Neural cell (in vitro differentiated cells): Measurements from ENCODE around the gene UBE3B.

Experiments
- CTCF ChIP-seq: fragments of 450-650 bp; IDR thresholded peaks from 2 replicates; pipeline ENCODE4 v1.5.1; 2014; ENCODE audit warnings: antibody characterized with exemption, mild to moderate bottlenecking, moderate library complexity; ENCODE audit not compliant: poor library complexity, severe bottlenecking
- EP300 ChIP-seq: fragments of 450-650 bp; conservative IDR thresholded peaks from 2 replicates; pipeline ENCODE4 v1.6.1; 2014; ENCODE audit warnings: antibody characterized with exemption, mild to moderate bottlenecking, moderate library complexity; ENCODE audit not compliant: poor library complexity, severe bottlenecking
- EZH2 ChIP-seq: fragments of 200-600, 300-800 bp; shearing (Covaris generic), sonication (generic); IDR thresholded peaks from 2 replicates; pipeline ENCODE4 v1.6.1; 2014; ENCODE audit warnings: antibody characterized with exemption, low read length, borderline replicate concordance, mild to moderate bottlenecking; ENCODE audit not compliant: insufficient read depth, poor library complexity, severe bottlenecking
- POLR2AphosphoS5 ChIP-seq: IDR thresholded peaks from 2 replicates; pipeline ENCODE4 v1.6.1; 2012
- TAF1 ChIP-seq: IDR thresholded peaks from 2 replicates; pipeline ENCODE4 v1.6.1; 2012; ENCODE audit warnings: low read depth
- TF ChIP-seq, protein P1 (sequence below): IDR thresholded peaks from 2 replicates; pipeline ENCODE4 v1.6.1; 2012; ENCODE audit warnings: borderline replicate concordance

GRCh38 chr12:109469517-109469916 lies 7.9 kb upstream of the UBE3B start:
- TF ChIP-seq CTCF (no peak), EZH2 (no peak), POLR2AphosphoS5 (no peak), EP300 (no peak), TAF1 (no peak)
- TF ChIP-seq, protein P1, sequence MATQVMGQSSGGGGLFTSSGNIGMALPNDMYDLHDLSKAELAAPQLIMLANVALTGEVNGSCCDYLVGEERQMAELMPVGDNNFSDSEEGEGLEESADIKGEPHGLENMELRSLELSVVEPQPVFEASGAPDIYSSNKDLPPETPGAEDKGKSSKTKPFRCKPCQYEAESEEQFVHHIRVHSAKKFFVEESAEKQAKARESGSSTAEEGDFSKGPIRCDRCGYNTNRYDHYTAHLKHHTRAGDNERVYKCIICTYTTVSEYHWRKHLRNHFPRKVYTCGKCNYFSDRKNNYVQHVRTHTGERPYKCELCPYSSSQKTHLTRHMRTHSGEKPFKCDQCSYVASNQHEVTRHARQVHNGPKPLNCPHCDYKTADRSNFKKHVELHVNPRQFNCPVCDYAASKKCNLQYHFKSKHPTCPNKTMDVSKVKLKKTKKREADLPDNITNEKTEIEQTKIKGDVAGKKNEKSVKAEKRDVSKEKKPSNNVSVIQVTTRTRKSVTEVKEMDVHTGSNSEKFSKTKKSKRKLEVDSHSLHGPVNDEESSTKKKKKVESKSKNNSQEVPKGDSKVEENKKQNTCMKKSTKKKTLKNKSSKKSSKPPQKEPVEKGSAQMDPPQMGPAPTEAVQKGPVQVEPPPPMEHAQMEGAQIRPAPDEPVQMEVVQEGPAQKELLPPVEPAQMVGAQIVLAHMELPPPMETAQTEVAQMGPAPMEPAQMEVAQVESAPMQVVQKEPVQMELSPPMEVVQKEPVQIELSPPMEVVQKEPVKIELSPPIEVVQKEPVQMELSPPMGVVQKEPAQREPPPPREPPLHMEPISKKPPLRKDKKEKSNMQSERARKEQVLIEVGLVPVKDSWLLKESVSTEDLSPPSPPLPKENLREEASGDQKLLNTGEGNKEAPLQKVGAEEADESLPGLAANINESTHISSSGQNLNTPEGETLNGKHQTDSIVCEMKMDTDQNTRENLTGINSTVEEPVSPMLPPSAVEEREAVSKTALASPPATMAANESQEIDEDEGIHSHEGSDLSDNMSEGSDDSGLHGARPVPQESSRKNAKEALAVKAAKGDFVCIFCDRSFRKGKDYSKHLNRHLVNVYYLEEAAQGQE: no peak
